OCI-LY1 (cell line): ENCODE data around the gene ADAMTSL2.

Source experiments
- H2AFZ ChIP-seq: fragments of 200-600 bp; sonication (generic), shearing (Covaris generic); 2 replicates; pipeline ENCODE4 v1.6.0; 2014; ENCODE audit warnings: antibody characterized with exemption, mild to moderate bottlenecking, low read length
- H3F3A ChIP-seq: fragments of 200-600 bp; sonication (generic), shearing (Covaris generic); 2 replicates; pipeline ENCODE4 v1.6.0; 2014; ENCODE audit warnings: mild to moderate bottlenecking, antibody characterized with exemption, low read length, moderate library complexity; ENCODE audit not compliant: insufficient read depth
- H3K27ac ChIP-seq: fragments of 200-600 bp; sonication (generic); 2 replicates; pipeline ENCODE4 v1.5.1; 2014; ENCODE audit warnings: low read length, mixed run types, mild to moderate bottlenecking, low read depth; ENCODE audit not compliant: poor library complexity, severe bottlenecking
- H3K27me3 ChIP-seq: fragments of 200-600 bp; sonication (generic); 2 replicates; pipeline ENCODE4 v1.6.0; 2014; ENCODE audit warnings: antibody characterized with exemption, mild to moderate bottlenecking, low read length, moderate library complexity; ENCODE audit not compliant: insufficient read depth
- H3K36me3 ChIP-seq: fragments of 200-600 bp; sonication (generic); 2 replicates; pipeline ENCODE4 v1.6.1; 2014; ENCODE audit warnings: mild to moderate bottlenecking, antibody characterized with exemption, low read length, moderate library complexity, mixed read lengths; ENCODE audit not compliant: insufficient read depth
- H3K4me1 ChIP-seq: fragments of 200-600 bp; sonication (generic); 2 replicates; pipeline ENCODE4 v1.5.1; 2014; ENCODE audit warnings: mild to moderate bottlenecking, low read length, moderate library complexity; ENCODE audit not compliant: insufficient read depth, severe bottlenecking
- H3K4me2 ChIP-seq: fragments of 200-600 bp; sonication (generic), shearing (Covaris generic); 2 replicates; pipeline ENCODE4 v1.6.1; 2014; ENCODE audit warnings: low read length
- H3K4me3 ChIP-seq: fragments of 200-600 bp; sonication (generic); 2 replicates; pipeline ENCODE4 v1.5.1; 2014; ENCODE audit warnings: low read length, low read depth, mild to moderate bottlenecking, mixed read lengths; ENCODE audit not compliant: poor library complexity, severe bottlenecking
- H3K79me2 ChIP-seq: fragments of 200-600 bp; shearing (Covaris generic); 2 replicates; pipeline ENCODE4 v1.6.1; 2016; ENCODE audit warnings: mixed run types, low read length, mixed read lengths; ENCODE audit not compliant: insufficient read depth
- H3K9ac ChIP-seq: fragments of 200-600 bp; sonication (generic), shearing (Covaris generic); 2 replicates; pipeline ENCODE4 v1.6.1; 2014; ENCODE audit warnings: mild to moderate bottlenecking, low read length, mixed read lengths
- H3K9me2 ChIP-seq: fragments of 200-600 bp; sonication (generic), shearing (Covaris generic); 2 replicates; pipeline ENCODE4 v1.6.1; 2014; ENCODE audit warnings: low read depth, mild to moderate bottlenecking, low read length, mixed read lengths
- H3K9me3 ChIP-seq: fragments of 200-600 bp; shearing (Covaris generic); 2 replicates; pipeline ENCODE4 v1.6.1; 2014; ENCODE audit warnings: low read length, mixed read lengths
- H4K20me1 ChIP-seq: fragments of 200-600 bp; sonication (generic), shearing (Covaris generic); 2 replicates; pipeline ENCODE4 v1.6.0; 2016; ENCODE audit warnings: mild to moderate bottlenecking, low read length; ENCODE audit not compliant: insufficient read depth
- EZH2 ChIP-seq: fragments of 200-600 bp; sonication (generic), shearing (Covaris generic); IDR thresholded peaks from 2 replicates; pipeline ENCODE4 v1.8.0; 2017; ENCODE audit warnings: borderline replicate concordance, mixed run types, mild to moderate bottlenecking, antibody characterized with exemption, low read length, moderate library complexity, mixed read lengths
- TF ChIP-seq, protein P1 (sequence below): fragments of 200-600 bp; sonication (generic), shearing (Covaris generic); IDR thresholded peaks from 2 replicates; pipeline ENCODE4 v1.5.1; 2017; ENCODE audit warnings: mild to moderate bottlenecking, antibody characterized with exemption, low read length, moderate library complexity, mixed read lengths

ADAMTSL2 gene

DNA sequence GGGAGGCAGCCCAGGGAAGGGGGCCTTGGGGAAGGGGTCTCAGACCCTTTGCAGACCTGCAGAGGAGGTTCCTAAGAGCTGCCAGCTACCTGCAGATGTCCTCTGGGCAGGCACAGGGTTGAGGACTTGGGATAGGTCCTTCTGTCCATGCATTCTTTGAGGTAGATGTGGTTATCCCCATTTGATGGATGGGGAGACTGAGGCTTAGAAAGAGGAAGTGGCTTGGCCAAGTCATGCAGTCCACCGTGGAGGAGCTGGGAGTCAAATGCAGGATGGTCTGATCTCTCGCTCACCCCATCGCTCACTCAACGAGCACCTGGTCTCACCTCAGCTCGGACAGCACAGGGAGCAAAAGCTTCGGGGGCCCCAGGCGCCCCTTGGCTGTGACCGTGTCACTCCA lies 20.2 kb downstream of the ADAMTSL2 start:
- H2AFZ ChIP-seq: no peak overlapping the region
- H3K27ac ChIP-seq: no peak overlapping the region
- H3K9ac ChIP-seq: no peak overlapping the region
- H3K36me3 ChIP-seq: no peaks in the 10 kb centered on the region
- no peak overlapping the region for H3K4me2 ChIP-seq
- H3K79me2 ChIP-seq: no peaks in the 10 kb centered on the region
- H3K4me3 ChIP-seq: no peak overlapping the region
- H3K4me1 ChIP-seq: no peaks in the 10 kb centered on the region
- peaks cover 11% of the 10 kb centered on the region; the same call in 1 of the 2 replicates for H3K27me3 ChIP-seq
- H3K9me2 ChIP-seq: no peaks in the 10 kb centered on the region
- no peaks in the 10 kb centered on the region for H4K20me1 ChIP-seq
- no peak for TF ChIP-seq EZH2
- TF ChIP-seq, protein P1, sequence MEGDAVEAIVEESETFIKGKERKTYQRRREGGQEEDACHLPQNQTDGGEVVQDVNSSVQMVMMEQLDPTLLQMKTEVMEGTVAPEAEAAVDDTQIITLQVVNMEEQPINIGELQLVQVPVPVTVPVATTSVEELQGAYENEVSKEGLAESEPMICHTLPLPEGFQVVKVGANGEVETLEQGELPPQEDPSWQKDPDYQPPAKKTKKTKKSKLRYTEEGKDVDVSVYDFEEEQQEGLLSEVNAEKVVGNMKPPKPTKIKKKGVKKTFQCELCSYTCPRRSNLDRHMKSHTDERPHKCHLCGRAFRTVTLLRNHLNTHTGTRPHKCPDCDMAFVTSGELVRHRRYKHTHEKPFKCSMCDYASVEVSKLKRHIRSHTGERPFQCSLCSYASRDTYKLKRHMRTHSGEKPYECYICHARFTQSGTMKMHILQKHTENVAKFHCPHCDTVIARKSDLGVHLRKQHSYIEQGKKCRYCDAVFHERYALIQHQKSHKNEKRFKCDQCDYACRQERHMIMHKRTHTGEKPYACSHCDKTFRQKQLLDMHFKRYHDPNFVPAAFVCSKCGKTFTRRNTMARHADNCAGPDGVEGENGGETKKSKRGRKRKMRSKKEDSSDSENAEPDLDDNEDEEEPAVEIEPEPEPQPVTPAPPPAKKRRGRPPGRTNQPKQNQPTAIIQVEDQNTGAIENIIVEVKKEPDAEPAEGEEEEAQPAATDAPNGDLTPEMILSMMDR: no peak
- no peaks in the 10 kb centered on the region for H3K9me3 ChIP-seq
- no peaks in the 10 kb centered on the region for H3F3A ChIP-seq

DNA sequence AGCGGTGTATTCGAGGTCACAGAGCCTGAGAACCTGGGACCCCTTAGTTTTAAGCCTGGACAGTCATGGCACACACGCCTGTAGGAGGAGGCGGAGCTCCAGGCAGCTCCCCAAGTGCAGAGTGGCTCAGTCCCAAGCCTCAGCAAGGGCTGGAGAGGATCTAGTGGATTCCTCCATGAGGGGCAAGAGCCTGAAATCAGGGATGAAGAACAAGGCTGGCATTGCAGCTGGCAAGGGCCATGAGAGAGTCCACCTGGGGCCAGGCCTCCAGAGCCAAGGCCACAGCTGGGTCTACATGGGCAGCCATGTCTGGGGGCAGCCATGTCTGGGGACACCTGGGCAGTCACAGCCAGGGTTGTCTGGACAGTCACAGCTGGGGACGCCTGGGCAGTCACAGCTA lies 21.9 kb downstream of the ADAMTSL2 start:
- no peaks in the 10 kb centered on the region for H3K79me2 ChIP-seq
- peaks cover 11% of the 10 kb centered on the region; the same call in 1 of the 2 replicates for H3K27me3 ChIP-seq
- H4K20me1 ChIP-seq: no peaks in the 10 kb centered on the region
- H2AFZ ChIP-seq: no peak overlapping the region
- TF ChIP-seq EZH2: no peak
- TF ChIP-seq, protein P1: no peak
- H3K9me3 ChIP-seq: no peaks in the 10 kb centered on the region
- H3K36me3 ChIP-seq: no peaks in the 10 kb centered on the region
- no peaks in the 10 kb centered on the region for H3K4me1 ChIP-seq
- no peaks in the 10 kb centered on the region for H3K9me2 ChIP-seq
- H3K4me3 ChIP-seq: no peak overlapping the region
- H3K9ac ChIP-seq: no peak overlapping the region
- H3K27ac ChIP-seq: no peak overlapping the region
- no peaks in the 10 kb centered on the region for H3F3A ChIP-seq
- H3K4me2 ChIP-seq: no peak overlapping the region

- TF ChIP-seq, protein P1: no peak
- no peak for TF ChIP-seq EZH2
- Histone ChIP-seq H2AFZ (no peak overlapping the region), H3K4me2 (no peak overlapping the region), H3K9ac (no peak overlapping the region), H3K36me3 (no peaks in the 10 kb centered on the region), H3K79me2 (no peaks in the 10 kb centered on the region), H3F3A (no peaks in the 10 kb centered on the region), H3K27ac (no peak overlapping the region), H3K4me3 (no peak overlapping the region), H3K9me3 (no peaks in the 10 kb centered on the region), H3K27me3 (peaks cover 11% of the 10 kb centered on the region; the same call in 1 of the 2 replicates), H4K20me1 (no peaks in the 10 kb centered on the region), H3K9me2 (no peaks in the 10 kb centered on the region), H3K4me1 (no peaks in the 10 kb centered on the region)
Measured at GRCh38 chr9:133557581-133557980, 23.1 kb downstream of the ADAMTSL2 start.
